ENCODE results near the gene KIFC1.
"Not testable (repeated sequence)": the region's sequence is repeated elsewhere in the genome, so short reads cannot be mapped to it uniquely, and the experiment has no call there.

KIFC1 gene

GRCh38 chr6:33391278-33391921 lies at the start of gene KIFC1:
Gene KIFC1 (plus strand): TSS chr6:33391823. CDS start chr6:33391986, 163 bp downstream.
- DNase-seq (ENCODE audit: low read depth in 1 of 2, low spot score in 1 of 2) = peak; percentile 98 to 99

GRCh38 chr6:33343606-33343952 lies 48.0 kb upstream of the KIFC1 start:
- peak in 1 of 2 donors; percentile 11 for DNase-seq (ENCODE audit: low read depth in 1 of 2, low spot score in 1 of 2)

- DNase-seq (ENCODE audit: low read depth in 1 of 2, low spot score in 1 of 2) = peak; percentile 12 to 32
Observed at GRCh38 chr6:33343953-33344611, 47.5 kb upstream of the KIFC1 start.

DNA sequence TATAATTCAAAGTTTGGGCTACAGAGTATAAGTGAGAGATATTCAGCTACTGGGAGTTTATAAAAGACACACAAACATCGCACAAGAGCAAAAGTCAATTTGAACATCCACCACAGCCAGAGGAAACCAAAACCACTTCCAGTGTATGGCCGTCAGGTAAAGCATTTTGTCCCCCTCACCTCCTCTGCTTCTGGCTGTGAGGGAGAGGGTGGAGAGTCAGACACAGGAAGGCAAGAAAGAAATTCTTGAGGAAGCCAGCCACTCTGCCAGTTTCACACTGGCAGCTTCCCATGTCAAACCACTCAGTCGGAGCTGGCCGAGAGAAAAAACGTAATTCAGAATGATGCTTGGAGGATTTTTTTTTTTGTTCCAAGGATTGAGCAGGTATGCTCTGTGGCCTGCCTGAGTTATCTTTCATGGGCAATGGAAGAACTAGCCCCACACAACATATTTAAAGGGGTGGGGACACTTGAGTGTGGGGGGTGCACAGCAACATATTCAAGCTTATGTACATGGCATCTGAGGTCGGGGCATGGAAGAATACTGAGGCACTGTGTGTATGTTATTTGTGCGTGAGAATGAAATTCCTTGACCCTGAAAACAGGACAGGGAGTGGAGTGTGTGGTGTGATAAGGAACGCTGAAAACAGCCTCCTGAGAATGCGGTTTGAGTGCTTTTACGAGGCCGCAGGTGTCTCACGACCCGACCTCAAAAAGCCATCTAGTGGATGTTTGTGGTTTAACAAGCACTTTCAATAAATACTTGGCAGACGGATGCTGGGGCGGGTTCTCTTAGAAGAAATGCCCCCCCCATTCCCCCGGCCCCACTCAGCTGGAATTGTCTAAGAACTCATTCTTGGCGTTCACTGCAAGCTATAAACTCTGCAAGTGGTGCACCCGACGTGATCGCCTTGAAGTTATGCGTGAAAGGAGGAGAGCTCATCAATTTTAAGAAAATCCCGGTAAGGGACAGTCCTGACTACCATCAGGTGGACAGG lies 46.6 kb upstream of the KIFC1 start:
- DNase-seq (ENCODE audit: low read depth in 1 of 2, low spot score in 1 of 2) = peak; percentile 23 to 47

GRCh38 chr6:33346972-33347371 lies 44.7 kb upstream of the KIFC1 start:
- DNase-seq (ENCODE audit: low read depth in 1 of 2, low spot score in 1 of 2) = not testable (repeated sequence)

DNA sequence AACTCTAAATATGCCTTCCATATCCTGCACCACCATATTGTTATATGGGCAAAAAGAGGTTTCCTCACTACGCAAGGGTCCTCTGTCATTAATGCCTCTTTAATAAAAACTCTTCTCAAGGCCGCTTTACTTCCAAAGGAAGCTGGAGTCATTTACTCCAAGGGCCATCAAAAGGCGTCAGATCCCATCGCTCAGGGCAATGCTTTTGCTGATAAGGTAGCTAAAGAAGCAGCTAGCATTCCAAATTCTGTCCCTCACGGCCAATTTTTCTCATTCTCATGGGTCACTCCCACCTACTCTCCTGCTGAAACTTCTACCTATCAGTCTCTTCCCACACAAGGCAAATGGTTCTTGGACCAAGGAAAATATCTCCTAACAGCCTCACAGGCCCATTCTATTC lies 43.8 kb upstream of the KIFC1 start:
- no peak for DNase-seq (ENCODE audit: low read depth in 1 of 2, low spot score in 1 of 2)

GRCh38 chr6:33355860-33356259 lies 35.8 kb upstream of the KIFC1 start:
- not testable (repeated sequence) for DNase-seq (ENCODE audit: low read depth in 1 of 2, low spot score in 1 of 2)

GRCh38 chr6:33356295-33356694 lies 35.3 kb upstream of the KIFC1 start:
- no peak for DNase-seq (ENCODE audit: low read depth in 1 of 2, low spot score in 1 of 2)

DNA sequence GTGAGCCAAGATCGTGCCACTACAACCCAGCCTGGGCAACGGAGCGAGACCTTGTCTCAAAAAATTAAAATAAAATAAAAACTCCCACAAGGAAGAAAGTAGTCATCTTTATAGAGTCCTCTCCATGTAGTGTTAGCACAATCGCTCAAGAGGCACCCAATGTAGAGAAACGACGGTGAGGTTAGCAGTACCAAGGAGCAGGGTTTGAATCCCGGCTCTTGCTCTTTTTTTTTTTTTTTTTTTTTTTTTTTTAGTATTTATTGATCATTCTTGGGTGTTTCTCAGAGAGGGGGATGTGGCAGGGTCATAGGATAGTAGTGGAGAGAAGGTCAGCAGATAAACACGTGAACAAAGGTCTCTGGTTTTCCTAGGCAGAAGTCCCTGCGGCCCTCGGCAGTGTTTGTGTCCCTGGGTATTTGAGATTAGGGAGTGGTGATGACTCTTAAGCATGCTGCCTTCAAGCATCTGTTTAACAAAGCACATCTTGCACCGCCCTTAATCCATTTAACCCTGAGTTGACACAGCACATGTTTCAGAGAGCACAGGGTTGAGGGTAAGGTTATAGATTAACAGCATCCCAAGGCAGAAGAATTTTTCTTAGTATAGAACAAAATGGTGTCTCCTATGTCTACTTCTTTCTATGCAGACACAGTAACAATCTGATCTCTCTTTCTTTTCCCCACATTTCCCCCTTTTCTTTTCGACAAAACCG lies 34.3 kb upstream of the KIFC1 start:
- not testable (repeated sequence) for DNase-seq (ENCODE audit: low read depth in 1 of 2, low spot score in 1 of 2)

DNA sequence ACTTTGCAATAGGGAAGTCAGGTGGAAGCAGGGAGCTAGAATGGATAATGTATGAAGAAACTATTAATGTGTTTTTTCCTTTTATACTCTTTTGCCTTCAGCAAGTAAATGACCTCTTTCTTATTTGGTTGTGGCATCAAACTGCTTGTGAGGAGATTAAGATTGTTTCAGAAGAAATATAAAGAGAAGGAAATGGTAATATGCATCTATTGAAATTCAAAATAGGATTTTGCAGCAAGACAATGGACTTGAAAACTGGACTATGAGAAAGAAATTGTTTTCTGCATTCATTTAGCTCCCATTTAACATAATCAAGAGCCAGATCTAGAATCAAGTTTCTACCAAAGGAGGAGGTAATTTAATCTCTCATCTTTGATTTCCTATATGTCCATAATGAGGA lies 32.3 kb upstream of the KIFC1 start:
- no peak for DNase-seq (ENCODE audit: low read depth in 1 of 2, low spot score in 1 of 2)

DNA sequence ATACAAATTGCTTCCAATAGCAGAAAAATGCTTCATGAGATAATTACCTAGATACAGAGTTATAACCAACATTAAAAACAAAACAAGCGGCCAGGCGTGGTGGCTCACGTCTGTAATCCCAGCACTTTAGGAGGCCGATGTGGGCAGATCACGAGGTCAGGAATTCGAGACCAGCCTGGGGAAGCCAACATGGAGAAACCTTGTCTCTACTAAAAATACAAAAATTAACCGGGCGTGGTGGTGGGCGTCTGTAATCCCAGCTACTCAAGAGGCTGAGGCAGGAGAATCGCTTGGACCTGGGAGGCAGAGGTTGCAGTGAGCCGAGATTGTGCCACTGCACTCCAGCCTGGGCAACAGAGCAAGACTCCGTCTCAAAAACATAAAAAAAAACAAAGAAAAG lies 28.1 kb upstream of the KIFC1 start:
- DNase-seq (ENCODE audit: low read depth in 1 of 2, low spot score in 1 of 2) = not testable (repeated sequence)

DNA sequence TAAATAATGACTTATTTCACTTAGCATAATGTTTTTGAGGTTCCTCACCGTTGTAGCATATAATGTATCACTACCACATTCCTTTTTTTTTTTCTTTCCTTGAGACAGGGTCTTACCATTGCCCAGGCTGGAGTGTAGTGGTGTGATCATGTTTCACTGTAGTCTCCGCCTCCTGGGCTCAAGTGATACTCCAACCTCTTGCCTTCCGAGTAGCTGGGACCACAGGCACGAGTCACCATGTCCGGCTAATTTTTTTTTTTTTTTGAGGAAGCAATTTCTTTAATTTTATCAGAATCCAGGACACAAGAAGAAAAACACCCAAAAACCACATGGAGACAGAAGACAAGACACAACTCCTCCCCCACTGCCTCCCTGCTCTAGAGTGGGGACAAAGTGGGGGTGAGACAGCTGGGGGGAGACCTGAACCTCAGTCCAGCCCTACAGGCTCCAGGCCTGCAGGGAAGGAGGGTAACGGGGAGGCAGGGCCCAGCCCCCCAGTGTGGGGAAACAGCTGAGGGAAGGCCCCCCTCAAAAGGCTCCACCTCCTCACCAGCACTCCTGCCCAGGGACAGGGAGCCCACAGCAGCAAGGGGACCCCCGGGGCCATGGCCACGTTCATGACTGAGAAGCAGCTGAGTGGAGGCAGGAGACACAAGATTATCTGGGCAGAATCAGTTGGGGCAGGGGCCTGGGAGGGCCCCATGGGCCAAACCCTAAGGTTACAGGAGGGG lies 27.0 kb upstream of the KIFC1 start:
- not testable (repeated sequence) for DNase-seq (ENCODE audit: low read depth in 1 of 2, low spot score in 1 of 2)

- DNase-seq (ENCODE audit: low read depth in 1 of 2, low spot score in 1 of 2) = not testable (repeated sequence)
Observed at GRCh38 chr6:33365206-33365971, 26.2 kb upstream of the KIFC1 start.

DNA sequence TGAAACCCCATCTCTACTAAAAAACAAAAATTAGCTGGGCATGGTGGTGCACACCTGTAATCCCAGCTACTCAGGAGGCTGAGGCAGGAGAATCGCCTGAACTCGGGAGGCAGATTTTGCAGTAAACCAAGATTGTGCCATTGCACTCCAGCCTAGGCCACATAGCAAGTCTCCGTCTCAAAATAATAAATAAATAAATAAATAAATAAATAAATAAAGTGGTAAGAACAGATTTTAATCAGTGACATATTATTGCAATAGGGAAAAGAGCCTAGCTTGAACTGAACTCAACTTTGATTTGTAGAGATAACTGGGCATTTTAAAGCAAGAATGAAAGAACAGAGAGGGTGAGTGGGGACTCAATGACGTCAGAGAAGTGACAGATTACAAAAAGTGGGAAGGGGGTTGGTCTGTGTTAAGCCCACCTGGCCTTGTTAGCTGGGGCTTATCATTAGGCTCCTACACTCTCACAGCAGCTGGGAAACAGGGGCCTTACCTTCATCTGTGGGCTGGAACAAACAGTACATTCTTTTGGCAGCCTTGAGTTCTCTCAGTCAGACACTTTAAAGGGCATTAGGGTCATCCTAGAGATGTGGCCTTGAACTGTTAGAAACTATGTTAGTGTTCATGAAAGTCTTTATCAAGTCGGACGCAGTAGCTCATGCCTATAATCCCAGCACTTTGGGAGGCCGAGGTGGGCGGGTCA lies 24.5 kb upstream of the KIFC1 start:
- no peak for DNase-seq (ENCODE audit: low read depth in 1 of 2, low spot score in 1 of 2)

DNA sequence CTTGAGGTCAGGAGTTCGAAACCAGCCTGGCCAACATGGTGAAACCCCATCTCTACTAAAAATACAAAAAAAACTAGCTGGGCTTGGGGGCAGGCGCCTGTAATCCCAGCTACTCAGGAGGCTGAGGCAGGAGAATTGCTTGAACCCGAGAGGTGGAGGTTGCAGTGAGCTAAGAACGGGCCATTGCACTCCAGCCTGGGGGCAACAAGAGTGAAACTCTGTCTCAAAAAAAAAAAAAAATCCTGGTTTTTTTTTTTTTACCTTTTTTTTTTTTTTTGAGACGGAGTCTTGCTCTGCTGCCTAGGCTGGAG lies 24.0 kb upstream of the KIFC1 start:
- not testable (repeated sequence) for DNase-seq (ENCODE audit: low read depth in 1 of 2, low spot score in 1 of 2)

DNA sequence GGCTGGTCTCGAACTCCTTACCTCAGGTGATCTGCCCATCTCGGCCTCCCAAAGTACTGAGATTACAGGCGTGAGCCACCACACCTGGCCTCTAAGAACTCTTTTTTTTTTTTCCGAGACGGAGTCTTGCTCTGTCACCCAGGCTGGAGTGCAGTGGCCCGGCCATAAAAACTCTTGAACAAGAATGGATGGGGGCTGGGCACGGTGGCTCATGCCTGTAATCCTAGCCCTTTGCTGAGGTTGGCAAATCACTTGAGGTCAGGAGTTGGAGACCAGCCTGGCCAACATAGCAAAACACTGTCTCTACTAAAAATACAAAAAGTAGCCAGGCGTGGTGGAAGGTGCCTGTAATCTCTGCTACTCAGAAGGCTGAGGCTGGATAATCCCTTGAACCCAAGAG lies 19.7 kb upstream of the KIFC1 start:
- DNase-seq (ENCODE audit: low read depth in 1 of 2, low spot score in 1 of 2) = not testable (repeated sequence)

DNA sequence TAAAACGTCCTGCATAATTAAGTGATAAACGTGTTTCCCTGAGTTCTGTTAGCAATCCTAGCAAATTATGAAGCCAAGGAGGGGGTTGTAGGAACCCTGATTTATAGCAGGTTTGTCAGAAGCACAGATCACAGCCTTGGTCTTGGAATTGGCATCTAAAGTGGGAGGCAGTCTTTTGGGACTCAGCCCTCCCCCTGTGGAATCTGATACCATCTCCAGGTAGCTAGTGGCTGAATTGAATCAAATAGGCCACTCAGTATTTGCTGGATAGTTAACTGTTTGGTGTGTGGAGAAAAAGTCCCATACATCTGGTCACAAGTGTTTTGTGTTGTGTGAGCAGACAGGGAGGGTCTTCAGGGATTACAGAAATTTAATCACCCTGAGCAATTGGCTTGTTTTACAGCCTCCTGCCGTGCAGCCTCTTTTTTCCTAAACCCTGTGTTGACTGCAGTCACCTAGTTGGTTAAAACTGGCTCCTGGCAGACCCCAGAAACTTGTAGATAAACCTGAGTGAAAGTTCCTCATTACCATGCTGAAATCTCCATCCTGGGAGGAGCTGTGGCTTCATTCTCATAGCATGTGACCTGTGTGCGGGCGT lies 19.0 kb upstream of the KIFC1 start:
- no peak for DNase-seq (ENCODE audit: low read depth in 1 of 2, low spot score in 1 of 2)

- DNase-seq (ENCODE audit: low read depth in 1 of 2, low spot score in 1 of 2) = no peak
Observed at GRCh38 chr6:33373960-33374910, 17.4 kb upstream of the KIFC1 start.

Measured in activated T-helper 1 cell treated with anti-CD3 and anti-CD28 coated beads, Interleukin-2, amount 50 U/mL, for 16 hours (primary cell).